22Rv1 (cell line): ENCODE measurements around the gene IZUMO4.
"Not testable (repeated sequence)": the region's sequence is repeated elsewhere in the genome, so short reads cannot be mapped to it uniquely, and the experiment has no call there.

Experiments used
- H3K27ac ChIP-seq: fragments of 450-650 bp; 2 replicates; pipeline ENCODE4 v1.5.1; 2017
- CTCF ChIP-seq: fragments of 450-650 bp; IDR thresholded peaks from 2 replicates; pipeline ENCODE4 v1.5.1; 2017; ENCODE audit warnings: mild to moderate bottlenecking
- ZFX ChIP-seq: fragments of 450-650 bp; IDR thresholded peaks from 2 replicates; pipeline ENCODE4 v1.6.1; 2017; ENCODE audit warnings: antibody characterized with exemption, borderline replicate concordance

IZUMO4 gene

GRCh38 chr19:2129022-2129421 is 32.3 kb downstream of the IZUMO4 start:
- H3K27ac ChIP-seq, result no peak overlapping the region
- TF ChIP-seq ZFX, result no peak
- no peak for TF ChIP-seq CTCF

DNA sequence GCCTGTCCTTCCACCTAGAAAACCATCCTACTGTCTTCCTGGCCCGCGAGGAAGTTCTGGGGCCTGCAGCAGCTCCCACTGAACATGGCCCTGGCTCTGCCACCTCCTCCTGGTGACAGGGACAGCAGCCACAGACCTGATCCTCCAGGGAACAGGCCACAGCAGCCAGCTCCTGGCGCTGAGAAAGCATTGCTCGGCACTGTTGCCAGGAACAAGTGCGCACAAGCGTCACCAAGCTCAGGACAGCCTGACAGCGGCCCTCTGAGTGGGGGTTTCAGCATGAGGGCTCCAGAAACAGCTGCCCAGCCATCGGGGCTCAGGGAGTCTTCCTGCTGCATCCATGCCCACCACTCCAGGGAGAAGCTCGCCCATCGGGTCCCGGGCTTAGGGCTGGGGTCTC is 32.8 kb downstream of the IZUMO4 start:
- TF ChIP-seq ZFX (no peak), CTCF (no peak)
- H3K27ac ChIP-seq, result no peak overlapping the region

GRCh38 chr19:2129892-2130770 is 33.4 kb downstream of the IZUMO4 start:
- no peak for TF ChIP-seq CTCF
- TF ChIP-seq ZFX, result no peak
- no peak overlapping the region for H3K27ac ChIP-seq

- H3K27ac ChIP-seq, result not testable (repeated sequence)
Measured at GRCh38 chr19:2131012-2131975, 34.6 kb downstream of the IZUMO4 start.

DNA sequence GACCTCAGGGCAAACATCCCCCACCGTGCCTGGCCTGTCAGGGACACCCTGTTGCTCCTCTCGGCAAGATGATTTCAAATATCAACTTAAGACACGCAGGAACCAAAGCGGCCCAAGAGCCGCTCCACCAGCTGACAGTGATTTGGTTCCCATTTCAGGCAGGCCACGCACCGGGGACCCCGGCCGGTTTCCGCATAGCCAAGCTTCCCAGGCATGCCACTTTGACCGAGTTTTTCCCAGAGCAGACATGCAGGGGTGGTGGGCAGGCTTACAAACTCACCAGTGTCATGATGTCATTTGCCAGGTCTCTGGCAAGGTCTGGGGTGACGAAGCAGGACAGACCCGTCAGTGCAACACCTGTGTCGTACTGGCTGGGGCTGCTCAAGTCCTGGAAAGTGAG is 35.5 kb downstream of the IZUMO4 start:
- no peak overlapping the region for H3K27ac ChIP-seq
- TF ChIP-seq CTCF, result no peak
- TF ChIP-seq ZFX, result no peak

DNA sequence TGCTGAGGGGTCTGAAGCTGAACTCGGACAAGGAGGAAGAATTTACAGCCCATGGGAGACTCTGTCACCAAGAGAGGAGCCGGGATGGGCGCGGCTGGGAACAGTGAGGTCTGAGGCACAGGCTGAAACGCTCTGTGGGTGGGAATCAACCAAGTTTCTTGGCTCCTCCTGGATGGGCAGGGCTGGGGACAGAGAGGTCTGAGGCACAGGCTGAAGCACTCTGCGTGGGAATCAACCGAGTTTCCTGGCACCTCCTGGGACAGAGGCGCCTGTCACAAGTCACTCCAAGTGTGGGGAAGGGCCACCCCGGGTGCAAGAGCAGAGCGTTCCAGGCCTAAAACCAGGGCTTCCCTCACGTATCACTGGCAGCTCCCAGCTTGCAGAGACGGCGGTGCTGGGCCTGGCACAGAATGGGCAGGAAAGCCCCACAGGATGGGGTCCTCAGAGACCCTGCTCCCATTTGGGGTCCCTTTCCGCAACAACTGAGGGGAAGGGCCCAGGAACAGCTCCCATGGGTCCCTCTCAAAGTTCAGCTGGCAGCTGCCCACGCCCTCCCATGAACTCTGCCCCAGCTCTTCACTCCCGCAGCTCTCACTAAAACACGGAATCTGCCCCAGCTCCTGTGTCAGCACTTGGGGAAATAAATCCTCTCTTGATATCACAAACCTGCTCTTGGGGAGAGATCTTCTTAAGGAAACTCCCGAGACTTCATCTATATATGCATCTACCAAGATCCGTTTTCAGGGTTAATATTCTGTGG is 36.2 kb downstream of the IZUMO4 start:
- no peak overlapping the region for H3K27ac ChIP-seq
- TF ChIP-seq ZFX (no peak), CTCF (no peak)
